Fibroblast of peridontal ligament (primary cell): ENCODE measurements around the gene AMBP.
"Not testable (repeated sequence)": the region's sequence is repeated elsewhere in the genome, so short reads cannot be mapped to it uniquely, and the experiment has no call there.

ENCODE experiments used
- DNase-seq: peaks from one replicate; pipeline ENCODE4 v3.0.0-alpha.2; 2010; ENCODE audit errors: extremely low read depth

Gene AMBP

DNA sequence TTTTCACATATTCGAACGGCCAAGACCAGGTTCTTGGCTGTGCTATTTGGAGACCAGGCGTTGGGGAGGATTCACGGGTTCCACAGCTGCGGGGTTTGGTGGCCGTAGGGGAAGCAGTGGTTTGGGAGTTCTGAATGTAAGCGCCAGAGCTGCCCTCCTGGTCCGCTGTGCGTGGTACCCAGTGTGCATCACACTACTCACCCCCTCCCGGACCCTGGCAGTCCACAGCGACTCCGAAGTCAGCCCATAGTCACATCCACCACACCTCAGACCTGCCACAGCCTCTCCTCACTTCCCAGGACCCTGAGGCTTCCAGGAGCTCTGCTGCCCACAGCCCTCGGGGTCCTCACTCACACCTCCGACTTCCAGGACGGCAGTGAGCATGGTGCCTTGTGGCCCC is 26.8 kb downstream of the AMBP start:
- no peak for DNase-seq

DNA sequence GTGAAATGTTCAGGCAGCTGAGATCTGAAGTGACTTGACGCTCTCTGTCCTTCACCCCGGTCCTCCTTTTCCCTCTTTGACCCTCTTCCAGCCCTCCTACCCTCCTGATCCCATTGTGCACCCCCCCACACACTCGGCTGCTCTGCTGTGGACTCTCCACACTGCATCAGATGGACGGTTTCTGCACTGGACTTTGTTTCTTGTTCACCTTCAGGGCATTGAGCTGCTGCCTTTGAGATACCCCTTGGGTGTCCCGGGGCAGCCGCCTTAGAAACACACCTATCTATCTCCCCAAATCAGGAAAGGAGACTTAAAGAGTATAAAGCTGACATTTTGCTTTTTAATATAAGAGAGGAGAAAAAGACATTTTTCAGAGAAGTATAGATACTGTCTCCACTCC is 27.5 kb downstream of the AMBP start:
- no peak for DNase-seq

DNA sequence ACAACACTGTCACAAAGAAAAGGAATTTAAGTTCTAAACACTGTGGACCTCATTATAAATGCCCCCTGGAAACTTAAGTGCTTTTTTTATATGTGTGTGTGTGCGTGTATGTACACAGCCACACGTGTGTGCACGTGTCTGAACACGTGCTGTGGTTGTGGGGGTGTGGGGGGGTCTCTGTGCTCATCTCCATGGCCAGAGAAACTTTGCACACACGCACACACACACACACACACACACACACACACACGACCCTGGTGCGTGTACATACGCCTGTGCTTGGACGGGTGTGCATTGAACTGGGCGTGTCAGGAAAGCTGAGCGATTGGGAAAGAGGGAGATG is 27.9 kb downstream of the AMBP start:
- no peak for DNase-seq

DNA sequence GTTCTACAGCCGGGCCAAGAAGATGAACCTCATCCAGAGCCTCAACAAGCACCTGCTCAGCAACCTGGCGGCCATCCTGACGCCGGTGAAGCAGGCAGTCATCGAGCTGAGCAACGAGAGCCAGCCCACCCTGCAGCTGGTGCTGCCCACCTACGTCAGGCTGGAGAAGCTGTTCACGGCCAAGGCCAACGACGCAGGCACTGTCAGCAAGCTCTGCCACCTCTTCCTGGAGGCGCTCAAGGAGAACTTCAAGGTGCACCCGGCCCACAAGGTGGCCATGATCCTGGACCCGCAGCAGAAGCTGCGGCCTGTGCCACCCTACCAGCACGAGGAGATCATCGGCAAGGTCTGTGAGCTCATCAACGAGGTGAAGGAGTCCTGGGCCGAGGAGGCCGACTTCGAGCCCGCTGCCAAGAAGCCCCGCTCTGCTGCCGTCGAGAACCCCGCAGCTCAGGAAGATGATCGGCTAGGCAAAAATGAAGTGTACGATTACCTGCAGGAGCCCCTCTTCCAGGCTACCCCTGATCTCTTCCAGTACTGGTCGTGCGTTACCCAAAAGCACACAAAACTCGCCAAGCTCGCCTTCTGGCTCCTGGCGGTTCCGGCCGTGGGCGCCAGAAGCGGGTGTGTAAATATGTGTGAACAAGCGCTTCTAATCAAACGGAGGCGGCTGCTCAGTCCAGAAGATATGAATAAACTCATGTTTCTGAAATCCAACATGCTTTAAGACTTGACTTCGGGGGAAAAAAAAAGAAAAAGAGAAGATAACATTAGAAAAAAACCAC is 28.5 kb downstream of the AMBP start:
- no peak for DNase-seq

DNA sequence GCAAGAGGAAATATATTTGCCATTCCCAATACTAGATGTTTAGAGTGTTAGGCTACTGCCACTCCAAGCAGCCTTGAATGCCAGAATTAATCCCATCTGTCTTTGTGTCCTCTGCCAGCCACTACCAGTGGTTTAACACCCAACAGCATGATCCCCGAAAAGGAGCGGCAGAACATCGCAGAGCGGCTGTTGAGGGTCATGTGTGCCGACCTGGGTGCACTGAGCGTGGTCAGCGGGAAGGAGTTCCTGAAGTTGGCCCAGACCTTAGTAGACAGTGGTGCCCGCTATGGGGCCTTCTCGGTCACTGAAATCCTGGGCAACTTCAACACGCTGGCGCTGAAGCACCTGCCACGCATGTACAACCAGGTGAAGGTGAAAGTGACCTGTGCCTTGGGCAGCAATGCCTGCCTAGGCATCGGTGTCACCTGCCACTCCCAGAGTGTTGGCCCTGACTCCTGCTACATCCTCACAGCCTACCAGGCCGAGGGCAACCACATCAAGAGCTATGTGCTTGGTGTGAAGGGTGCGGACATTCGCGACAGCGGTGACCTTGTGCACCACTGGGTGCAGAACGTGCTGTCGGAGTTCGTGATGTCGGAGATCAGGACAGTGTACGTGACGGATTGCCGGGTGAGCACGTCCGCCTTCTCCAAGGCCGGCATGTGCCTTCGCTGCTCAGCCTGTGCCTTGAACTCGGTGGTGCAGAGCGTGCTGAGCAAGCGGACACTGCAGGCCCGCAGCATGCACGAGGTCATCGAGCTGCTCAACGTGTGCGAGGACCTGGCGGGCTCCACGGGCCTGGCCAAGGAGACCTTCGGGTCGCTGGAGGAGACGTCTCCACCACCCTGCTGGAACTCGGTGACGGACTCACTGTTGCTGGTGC is 29.3 kb downstream of the AMBP start:
- DNase-seq, result no peak

DNA sequence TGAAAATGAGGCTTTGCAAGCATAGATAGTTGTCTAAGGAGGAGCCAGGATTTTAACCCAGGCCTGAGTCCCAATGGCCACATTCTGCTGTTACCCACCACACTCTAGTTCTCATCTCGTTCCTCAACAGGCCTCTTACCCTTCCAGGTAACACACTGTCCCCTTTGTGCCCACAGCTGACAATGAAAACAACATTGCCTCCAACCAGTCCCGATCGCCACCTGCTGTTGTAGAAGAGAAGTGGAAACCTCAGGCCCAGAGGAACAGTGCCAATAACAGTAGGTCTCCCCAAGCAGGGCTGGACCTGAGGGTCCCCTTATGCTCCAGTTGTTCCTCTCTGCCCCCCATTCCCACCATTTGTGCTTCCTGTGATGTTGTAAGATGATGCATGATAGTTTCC is 30.4 kb downstream of the AMBP start:
- no peak for DNase-seq

DNA sequence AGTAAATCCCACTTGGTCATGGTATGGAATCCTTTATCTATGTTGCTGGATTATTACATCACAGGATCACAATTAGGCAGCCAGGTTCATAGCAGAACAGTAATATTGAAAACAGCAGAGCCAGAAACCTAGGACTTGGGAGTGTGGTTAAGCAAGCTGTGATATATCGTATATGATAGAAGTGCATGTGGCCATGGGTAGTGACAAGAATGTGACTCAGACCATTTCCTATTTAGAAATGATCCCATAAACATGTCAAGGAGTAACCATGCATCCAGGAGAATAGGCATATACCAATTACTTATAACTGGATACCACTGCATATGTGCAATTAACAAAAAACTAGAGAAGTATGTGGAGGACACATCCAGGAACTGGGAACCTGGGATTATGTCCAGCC is 31.2 kb downstream of the AMBP start:
- no peak for DNase-seq

DNA sequence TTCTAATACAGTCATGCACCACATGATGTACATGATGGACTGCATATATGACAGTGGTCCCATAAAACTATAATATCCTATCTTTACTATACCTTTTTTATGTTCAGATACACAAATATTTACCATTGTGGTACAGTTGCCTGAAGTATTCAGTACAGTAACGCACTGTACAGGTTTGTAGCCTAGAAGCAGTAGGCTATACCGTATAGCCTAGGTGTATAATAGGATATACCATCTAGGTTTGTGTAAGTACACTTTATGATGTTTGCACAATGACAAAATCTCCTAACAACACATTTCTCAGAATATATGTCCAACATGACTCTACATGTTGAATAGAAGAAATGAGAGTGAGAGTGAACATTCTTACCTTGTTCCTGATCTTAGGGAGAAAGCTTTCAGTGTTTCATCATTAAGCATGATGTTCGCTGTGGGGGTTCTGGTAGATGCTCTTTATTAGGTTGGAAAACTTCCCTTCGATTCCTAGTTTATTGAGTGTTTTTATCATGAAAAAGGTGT is 31.8 kb downstream of the AMBP start:
- DNase-seq, result no peak

DNA sequence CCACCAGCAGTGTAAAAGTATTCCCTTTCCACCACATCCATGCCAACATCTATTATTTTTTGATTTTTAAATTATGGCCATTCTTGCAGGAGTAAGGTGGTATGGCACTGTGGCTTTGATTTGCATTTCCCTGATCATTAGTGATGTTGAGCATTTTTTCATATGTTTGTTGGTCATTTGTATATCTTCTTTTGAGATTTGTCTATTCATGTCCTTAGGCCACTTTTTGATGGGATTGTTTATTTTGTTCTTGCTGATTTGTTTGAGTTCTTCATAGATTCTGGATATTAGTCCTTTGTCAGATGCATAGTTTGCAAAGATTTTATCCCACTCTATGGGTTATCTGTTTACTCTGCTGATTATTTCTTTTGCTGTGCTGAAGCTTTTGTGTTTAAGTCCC is 34.4 kb downstream of the AMBP start:
- not testable (repeated sequence) for DNase-seq

DNA sequence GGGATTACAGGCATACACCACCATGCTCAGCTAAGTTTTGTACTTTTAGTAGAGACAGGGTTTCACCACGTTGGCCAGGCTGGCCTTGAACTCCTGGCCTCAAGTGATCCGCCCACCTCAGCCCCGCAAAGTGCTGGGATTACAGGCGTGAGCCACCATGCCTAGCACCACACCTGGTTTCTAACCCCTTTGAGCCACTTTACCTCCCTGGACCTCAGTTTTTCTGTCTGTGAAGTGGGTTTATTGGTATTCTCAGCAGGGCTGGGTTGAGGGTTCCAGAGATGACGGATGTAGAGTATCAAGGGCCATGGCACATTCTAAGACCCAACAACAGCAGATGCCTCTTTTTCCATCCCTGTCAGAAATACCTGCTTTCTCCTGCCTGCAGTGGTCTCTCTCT is 38.6 kb downstream of the AMBP start:
- no peak for DNase-seq

DNA sequence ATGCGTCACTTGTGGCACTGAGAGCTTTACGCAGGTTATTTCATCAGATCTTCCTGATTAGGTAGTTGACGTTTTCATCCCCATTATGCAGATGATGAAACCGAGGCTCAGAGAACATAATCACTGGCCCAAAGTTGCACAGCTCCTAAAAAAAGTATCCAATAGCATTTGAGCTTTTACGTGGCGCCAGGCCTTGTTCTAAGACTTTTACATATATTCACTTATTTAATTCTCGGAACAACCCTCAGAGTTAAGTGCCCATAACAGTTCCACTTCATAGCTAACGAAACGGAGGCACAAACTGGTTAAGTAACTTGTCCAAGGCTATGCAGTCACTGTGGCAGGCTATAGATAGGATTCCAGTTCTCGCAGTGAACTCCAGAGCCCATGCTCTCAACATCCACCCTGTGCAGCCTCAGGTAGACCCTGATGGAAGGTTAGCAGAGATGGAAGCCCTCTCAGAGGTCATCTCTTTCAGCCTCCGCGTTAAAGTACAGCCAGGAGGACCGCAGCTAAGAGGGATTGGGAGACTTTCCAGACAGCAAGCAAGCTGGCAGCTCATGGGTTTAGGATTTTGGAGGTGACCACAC is 39.3 kb downstream of the AMBP start:
- no peak for DNase-seq

DNA sequence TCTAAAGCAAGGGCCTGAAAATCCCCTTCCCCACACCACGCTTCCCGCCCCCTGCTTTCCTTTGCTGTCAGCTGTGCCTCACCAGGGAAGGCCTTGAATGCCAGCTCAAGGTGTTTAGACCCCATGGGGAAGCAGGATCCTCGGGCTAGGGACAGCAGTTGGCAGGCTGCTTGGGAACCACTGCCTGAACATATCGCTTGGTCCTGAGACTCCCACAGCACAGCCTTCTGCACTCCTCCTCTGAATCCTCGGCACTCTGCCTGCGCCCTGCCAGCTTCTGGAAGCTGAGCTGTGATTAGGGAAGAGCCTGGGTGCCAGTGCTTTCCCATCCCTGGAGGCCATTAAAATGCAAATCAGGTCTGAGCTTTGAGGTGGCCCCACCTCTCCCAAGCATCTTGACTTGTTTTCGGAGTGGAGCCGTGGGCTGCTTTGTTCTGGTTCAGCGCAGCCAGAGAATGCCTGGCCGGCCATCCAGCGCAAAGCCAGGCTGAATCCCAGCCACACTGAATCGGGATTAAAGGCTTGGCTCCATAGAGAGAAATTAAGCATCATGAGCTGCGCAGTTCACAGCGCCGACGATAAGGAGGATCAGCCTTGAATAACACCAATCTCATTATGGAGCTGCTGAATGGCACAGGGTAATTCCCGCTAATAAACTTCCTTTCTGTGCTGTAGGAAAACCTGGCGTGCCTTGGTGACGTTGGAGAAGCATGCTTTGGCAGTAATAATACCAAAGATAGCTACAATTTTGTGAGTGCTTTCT is 40.0 kb downstream of the AMBP start:
- no peak for DNase-seq

DNA sequence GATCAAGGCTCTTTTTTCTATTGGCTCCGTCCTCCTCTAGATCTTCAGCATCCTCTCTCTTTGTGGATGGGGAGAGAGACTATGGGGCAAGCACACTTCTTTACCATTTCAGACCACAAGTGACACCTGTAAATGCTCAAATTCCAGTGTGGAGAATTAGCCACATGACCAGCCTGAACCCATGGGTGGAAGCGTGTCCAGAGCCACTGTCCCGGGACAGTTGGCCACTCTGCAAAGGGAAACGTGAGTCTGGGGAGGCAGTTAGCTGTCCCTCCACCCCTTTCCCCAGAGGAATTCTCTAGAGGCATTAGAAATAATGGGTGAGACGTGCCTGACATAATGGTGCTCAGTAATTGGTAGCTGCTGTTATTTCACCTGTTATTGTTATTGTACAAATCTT is 40.9 kb downstream of the AMBP start:
- no peak for DNase-seq

DNA sequence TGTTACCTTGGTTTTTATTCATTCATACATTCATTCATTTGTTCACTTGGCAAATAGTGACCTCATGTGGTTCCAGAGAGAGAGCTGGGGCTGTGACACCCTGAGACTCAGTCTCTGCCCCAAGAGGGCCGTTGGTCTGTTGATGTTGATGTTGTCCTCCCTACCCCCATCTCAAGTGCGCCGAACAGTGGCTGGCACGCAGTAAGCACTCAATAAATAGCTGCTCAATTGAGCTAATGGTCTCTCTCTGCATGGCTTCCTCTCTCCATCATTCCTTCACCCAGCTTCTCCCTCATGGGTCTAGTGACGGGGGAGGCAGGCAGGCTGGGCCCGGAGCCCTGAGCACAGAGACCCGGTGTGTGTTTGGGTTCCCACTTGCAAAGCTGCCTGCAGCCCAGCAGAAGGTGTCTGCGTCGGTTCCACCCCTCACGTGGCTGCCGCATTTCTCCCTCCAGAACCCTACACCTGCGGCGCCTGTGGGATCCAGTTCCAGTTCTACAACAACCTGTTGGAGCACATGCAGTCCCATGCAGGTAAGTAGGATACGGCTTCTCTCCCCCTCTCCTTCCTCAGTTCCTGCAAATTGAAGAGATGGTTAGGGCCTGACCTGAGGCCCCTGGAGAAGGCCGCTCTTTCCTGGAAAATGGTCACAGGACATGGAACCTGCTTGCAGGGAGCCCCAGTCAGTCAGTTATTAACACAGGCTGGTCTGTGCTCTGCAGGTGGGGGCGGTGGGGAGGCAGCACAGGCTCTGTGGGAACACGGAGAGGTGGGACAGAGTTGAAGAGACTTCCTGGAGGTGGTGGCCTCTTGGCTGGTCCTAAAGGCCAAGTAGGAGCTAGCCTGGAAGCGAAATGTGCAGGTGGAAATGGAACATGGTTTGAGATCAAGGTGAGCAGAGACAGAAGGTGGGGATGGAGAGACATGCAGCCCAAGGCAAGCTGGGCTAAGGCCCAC is 42.0 kb downstream of the AMBP start:
- no peak for DNase-seq

DNA sequence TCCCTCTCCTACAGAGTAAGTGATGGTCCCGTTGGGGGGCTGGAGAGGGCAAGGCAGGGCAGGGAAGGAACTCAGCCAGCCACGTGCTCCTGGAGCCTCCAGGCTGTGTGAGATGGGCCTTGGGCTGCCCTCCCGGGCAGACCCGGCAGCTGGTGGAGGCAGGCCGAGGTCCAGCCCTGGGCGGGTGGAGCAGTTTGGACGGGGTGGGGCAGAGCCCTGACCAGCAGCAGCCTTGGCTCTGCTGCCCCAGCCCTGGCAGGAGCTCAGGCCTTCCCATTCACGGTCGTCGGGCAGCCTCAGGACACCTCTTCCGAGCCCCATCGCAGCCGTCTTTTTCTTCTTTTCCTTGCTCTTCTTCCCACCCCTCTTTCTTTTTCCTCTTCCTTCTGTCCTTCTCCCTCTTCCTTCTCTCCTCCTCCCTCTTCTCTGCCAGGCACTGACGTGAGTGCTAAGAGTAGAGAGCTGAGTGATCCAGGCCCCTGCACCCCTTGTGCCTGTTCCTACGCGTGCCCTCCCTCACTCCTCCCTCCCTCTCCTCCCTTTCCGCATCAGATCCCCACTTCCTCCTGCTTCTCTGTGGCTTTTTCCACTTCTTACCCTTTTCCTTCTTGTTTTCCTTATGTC is 42.8 kb downstream of the AMBP start:
- DNase-seq, result no peak

DNA sequence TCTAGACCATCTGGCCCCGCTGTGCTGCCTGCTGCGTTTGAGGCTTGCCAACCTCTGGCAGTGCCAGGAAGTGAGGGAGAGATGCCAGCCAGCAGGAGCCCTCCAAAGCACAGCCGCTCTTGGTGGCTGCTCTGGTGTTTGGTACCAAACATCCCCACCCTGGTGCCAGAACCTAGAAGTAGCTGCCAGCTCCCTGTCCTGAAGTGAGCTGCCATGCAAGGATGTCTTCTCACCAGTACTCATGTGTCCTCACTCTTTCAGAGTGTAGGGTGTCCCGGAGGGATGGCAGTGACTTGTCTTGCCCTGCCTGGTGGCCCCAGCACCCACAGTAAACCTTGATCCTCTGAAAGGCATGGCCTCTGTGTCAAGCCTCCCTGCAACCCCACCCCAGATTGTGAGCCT is 43.4 kb downstream of the AMBP start:
- no peak for DNase-seq

DNA sequence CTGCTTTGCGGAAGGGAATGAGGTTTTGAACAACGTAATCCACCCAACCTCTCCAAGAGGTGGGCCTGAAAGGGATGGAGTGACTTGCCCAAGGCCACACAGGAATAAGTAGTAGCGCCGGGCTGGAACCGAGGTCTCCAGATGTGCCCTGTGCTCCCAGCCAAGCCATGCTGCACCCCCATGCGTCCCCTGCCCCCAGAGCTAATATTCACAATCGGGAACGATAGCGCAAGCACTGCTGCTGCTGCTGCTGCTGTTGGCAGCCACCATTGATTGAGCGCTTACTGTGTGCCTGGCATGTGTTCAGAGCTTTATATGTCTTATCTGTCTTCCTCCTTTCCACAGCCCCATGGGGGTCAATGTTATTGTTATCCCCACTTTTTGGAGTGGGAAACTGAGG is 43.9 kb downstream of the AMBP start:
- DNase-seq, result no peak

DNA sequence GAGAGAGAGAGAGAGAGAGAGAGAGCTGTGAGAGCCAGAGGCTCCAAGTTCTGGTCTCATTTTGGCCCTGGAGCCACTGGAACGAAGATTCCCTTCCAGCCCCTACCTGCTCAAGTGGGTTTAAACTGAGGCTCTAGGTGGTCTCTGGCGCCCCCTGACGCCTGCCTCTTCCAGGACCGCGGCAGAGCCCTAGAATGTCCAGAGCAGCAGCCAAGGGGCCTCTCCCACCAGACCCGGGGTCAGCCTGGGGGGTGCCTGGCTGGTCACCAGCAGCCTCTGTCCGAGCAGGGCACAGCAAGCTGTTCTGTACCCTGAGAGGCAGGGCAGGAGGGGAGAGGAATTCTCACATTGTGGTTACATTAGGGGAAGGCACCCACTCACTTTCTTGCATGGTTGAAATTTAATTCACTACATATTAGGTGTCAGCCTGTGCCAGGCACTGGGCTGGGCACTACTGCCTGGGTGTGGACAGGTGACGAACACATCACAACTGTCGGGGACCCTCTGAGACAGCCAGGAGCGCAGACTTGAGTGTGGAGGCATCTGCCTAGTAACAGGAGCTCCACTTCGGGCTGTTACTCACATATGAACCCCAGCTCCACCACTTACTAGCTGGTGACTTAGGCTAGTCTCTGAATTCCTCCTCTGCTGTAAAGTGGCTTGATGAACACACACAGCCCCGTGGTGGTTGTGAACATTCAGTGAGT is 44.5 kb downstream of the AMBP start:
- DNase-seq, result no peak

DNA sequence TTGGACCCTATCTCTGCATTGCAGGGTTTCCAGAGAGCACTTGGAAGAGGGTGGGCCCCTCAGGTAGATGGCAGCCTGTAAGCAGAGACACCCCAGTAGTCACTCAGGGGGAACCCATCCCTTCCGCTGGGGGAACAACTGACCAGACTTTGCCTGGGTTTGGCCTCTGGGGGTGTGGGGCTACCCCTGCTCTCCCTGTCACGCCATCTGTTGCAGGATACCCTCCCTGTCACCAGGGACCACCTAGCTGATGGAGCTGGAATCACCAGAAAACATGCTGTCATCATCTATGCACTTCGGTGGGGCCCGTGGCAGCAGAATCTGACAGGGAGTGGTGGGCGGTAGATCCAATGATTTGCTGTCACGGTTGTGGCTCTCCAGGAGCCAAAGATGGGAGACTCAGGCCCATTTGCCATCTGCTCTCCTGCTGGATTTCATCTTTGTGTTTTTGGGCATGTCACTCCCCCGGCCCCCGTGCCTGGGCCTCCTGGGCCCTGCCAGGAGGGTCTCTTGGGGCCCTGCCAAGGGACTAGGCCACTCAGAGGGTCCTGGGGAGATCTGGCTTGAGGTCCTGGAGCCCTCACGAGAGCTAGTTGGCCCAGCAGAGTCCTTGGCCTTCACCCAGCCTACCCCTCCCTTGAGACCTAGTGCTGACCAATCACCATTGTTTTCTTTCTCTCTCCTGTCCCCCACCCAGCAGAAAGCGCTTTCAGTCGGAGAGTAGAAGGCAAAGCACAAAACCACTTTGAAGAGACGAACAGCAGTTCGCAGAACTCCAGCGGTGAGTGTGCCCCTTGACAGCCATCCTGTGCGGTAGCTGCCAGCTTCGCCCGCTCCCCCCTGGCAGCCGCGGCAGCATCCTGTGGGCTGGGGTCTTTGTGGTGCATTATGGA is 45.9 kb downstream of the AMBP start:
- no peak for DNase-seq
